Ovary (tissue), 3 donors: Measurements from ENCODE around the gene LRRC71.

Source experiments
- CTCF ChIP-seq, 3 donors: fragments of 450-650 bp in 2 of 3; fragments of 200-600 bp in 1 of 3; IDR thresholded peaks; one replicate each; pipeline versions ENCODE4 v1.5.1 to v1.8.0; 2016 to 2022; ENCODE audit warnings: antibody characterized with exemption in 3 of 3, mild to moderate bottlenecking in 1 of 3
- EP300 ChIP-seq: sonication (generic); formaldehyde crosslinking; IDR thresholded peaks from one replicate; pipeline ENCODE4 v1.6.1; 2017; ENCODE audit warnings: antibody characterized with exemption
- POLR2A ChIP-seq: fragments of 450-650 bp; IDR thresholded peaks from one replicate; pipeline ENCODE4 v1.6.1; 2017; ENCODE audit warnings: antibody characterized with exemption, mild to moderate bottlenecking, moderate library complexity
- donor health status: DM: no; HTN: no; CAD: no.

GRCh38 chr1:156875341-156875615, 45.2 kb upstream of the LRRC71 start:
- no peak for TF ChIP-seq CTCF (IDR thresholded peaks at IDR 0.05)
- TF ChIP-seq POLR2A = no peak
- TF ChIP-seq EP300 = no peak
